ENCODE measurements around the gene SOX5.

SOX5 gene

GRCh38 chr12:23949348-23950209 lies at the start of gene SOX5:
Gene SOX5, minus strand, starts transcription at chr12:23949670. Its CDS starts 69 bp downstream, at chr12:23949601.
- Histone ChIP-seq H3K4me1 (0 out of 20 replicates have a peak, but pooled peaks cover 0 to 4% (median 0%) of the 10 kb centered on the region in 10 experiments), H3K4me2 (no peak within 1 kb of the TSS), H3K4me3 (no peak within 1 kb of the TSS), H3K27me3 (no peaks in the 10 kb centered on the region), H3K27ac (no peak within 1 kb of the TSS), H3K36me3 (no peaks in the 10 kb centered on the region), H3K9me3 (replicated peaks in 1 of 11) (no peaks in the 10 kb centered on the region), H4K20me1 (no peaks in the 10 kb centered on the region), H3K9ac (no peak within 1 kb of the TSS)
- no peak for TF ChIP-seq Cebpa-rat (IDR thresholded peaks at IDR 0.05)

- H3K36me3 ChIP-seq = no peaks in the 10 kb centered on the region
- no peak overlapping the region for H3K4me2 ChIP-seq
- no peak overlapping the region for H3K27ac ChIP-seq
- no peak for TF ChIP-seq Cebpa-rat (IDR thresholded peaks at IDR 0.05)
- H4K20me1 ChIP-seq = no peaks in the 10 kb centered on the region
- H3K27me3 ChIP-seq = no peaks in the 10 kb centered on the region
- no peaks in the 10 kb centered on the region; a peak in 1 of 22 replicates for H3K9me3 ChIP-seq (replicated peaks in 1 of 11)
- H3K4me3 ChIP-seq = no peak overlapping the region
- H3K4me1 ChIP-seq = no peaks in the 10 kb centered on the region
- no peak overlapping the region for H3K9ac ChIP-seq
Observed at GRCh38 chr12:23987046-23987445, 37.6 kb upstream of the SOX5 start.

- H3K27me3 ChIP-seq = no peaks in the 10 kb centered on the region
- no peaks in the 10 kb centered on the region for H3K9me3 ChIP-seq (replicated peaks in 1 of 11)
- H3K27ac ChIP-seq = no peak overlapping the region
- no peaks in the 10 kb centered on the region for H3K36me3 ChIP-seq
- H3K4me3 ChIP-seq = no peak overlapping the region
- no peak for TF ChIP-seq Cebpa-rat (IDR thresholded peaks at IDR 0.05)
- no peak overlapping the region for H3K9ac ChIP-seq
- no peak overlapping the region for H3K4me2 ChIP-seq
- no peaks in the 10 kb centered on the region for H3K4me1 ChIP-seq
- no peaks in the 10 kb centered on the region for H4K20me1 ChIP-seq
Observed at GRCh38 chr12:23980826-23981225, 31.4 kb upstream of the SOX5 start.

- H3K36me3 ChIP-seq = no peaks in the 10 kb centered on the region
Observed at GRCh38 chr12:23964812-23965211, 15.3 kb upstream of the SOX5 start.

GRCh38 chr12:23959826-23960225 lies 10.4 kb upstream of the SOX5 start:
- Histone ChIP-seq H3K36me3 (no peaks in the 10 kb centered on the region), H3K4me3 (no peak overlapping the region), H3K9me3 (replicated peaks in 1 of 11) (no peaks in the 10 kb centered on the region; a peak in 1 of 22 replicates), H3K4me1 (no peaks in the 10 kb centered on the region), H3K4me2 (no peak overlapping the region), H4K20me1 (no peaks in the 10 kb centered on the region), H3K27me3 (no peaks in the 10 kb centered on the region), H3K27ac (no peak overlapping the region), H3K9ac (no peak overlapping the region)
- no peak for TF ChIP-seq Cebpa-rat (IDR thresholded peaks at IDR 0.05)

More at GRCh38 chr12:23964812-23965211, 15.3 kb upstream of the SOX5 start:
- Histone ChIP-seq H3K4me1 (no peaks in the 10 kb centered on the region), H3K27ac (no peak overlapping the region), H3K9me3 (replicated peaks in 1 of 11) (no peaks in the 10 kb centered on the region; a peak in 1 of 22 replicates), H3K9ac (no peak overlapping the region), H4K20me1 (no peaks in the 10 kb centered on the region), H3K27me3 (no peaks in the 10 kb centered on the region), H3K4me2 (no peak overlapping the region), H3K4me3 (no peak overlapping the region)
- no peak for TF ChIP-seq Cebpa-rat (IDR thresholded peaks at IDR 0.05)

GRCh38 chr12:23954332-23954731 lies 4.9 kb upstream of the SOX5 start:
- Histone ChIP-seq H3K4me2 (no peak overlapping the region), H3K36me3 (no peaks in the 10 kb centered on the region), H3K27ac (no peak overlapping the region), H3K4me1 (0 out of 20 replicates have a peak, but pooled peaks cover 0 to 5% (median 0%) of the 10 kb centered on the region in 10 experiments), H3K27me3 (no peaks in the 10 kb centered on the region), H3K9ac (no peak overlapping the region), H3K9me3 (replicated peaks in 1 of 11) (no peaks in the 10 kb centered on the region), H4K20me1 (no peaks in the 10 kb centered on the region), H3K4me3 (no peak overlapping the region)
- no peak for TF ChIP-seq Cebpa-rat (IDR thresholded peaks at IDR 0.05)

GRCh38 chr12:23952071-23952470 lies 2.6 kb upstream of the SOX5 start:
- Histone ChIP-seq H3K9me3 (replicated peaks in 1 of 11) (no peaks in the 10 kb centered on the region), H3K4me3 (no peak overlapping the region), H3K27ac (no peak overlapping the region), H3K27me3 (no peaks in the 10 kb centered on the region), H4K20me1 (no peaks in the 10 kb centered on the region), H3K4me1 (0 out of 20 replicates have a peak, but pooled peaks cover 0 to 5% (median 0%) of the 10 kb centered on the region in 10 experiments), H3K4me2 (no peak overlapping the region), H3K36me3 (no peaks in the 10 kb centered on the region), H3K9ac (no peak overlapping the region)
- no peak for TF ChIP-seq Cebpa-rat (IDR thresholded peaks at IDR 0.05)

GRCh38 chr12:23950775-23951451 lies 1.4 kb upstream of the SOX5 start:
- no peaks in the 10 kb centered on the region for H3K36me3 ChIP-seq
- H3K9me3 ChIP-seq (replicated peaks in 1 of 11) = no peaks in the 10 kb centered on the region
- H3K4me1 ChIP-seq = 0 out of 20 replicates have a peak, but pooled peaks cover 0 to 5% (median 0%) of the 10 kb centered on the region in 10 experiments
- no peak for TF ChIP-seq Cebpa-rat (IDR thresholded peaks at IDR 0.05)
- no peaks in the 10 kb centered on the region for H3K27me3 ChIP-seq
- H3K4me3 ChIP-seq = no peak overlapping the region
- no peak overlapping the region for H3K27ac ChIP-seq
- H3K4me2 ChIP-seq = no peak overlapping the region
- H3K9ac ChIP-seq = no peak overlapping the region
- no peaks in the 10 kb centered on the region for H4K20me1 ChIP-seq

GRCh38 chr12:23950210-23950774 lies 822 bp upstream of the SOX5 start:
- no peak for TF ChIP-seq Cebpa-rat (IDR thresholded peaks at IDR 0.05)
- no peak overlapping the region for H3K9ac ChIP-seq
- H3K4me3 ChIP-seq = no peak overlapping the region
- H3K36me3 ChIP-seq = no peaks in the 10 kb centered on the region
- H3K27me3 ChIP-seq = no peaks in the 10 kb centered on the region
- H3K4me1 ChIP-seq = 0 out of 20 replicates have a peak, but pooled peaks cover 0 to 5% (median 0%) of the 10 kb centered on the region in 10 experiments
- no peaks in the 10 kb centered on the region for H4K20me1 ChIP-seq
- no peak overlapping the region for H3K27ac ChIP-seq
- H3K9me3 ChIP-seq (replicated peaks in 1 of 11) = no peaks in the 10 kb centered on the region
- H3K4me2 ChIP-seq = no peak overlapping the region
